Neural crest cell (in vitro differentiated cells): ENCODE data around the gene IRF9. TPM values are rescaled to one million over a fixed set of nuclear protein-coding genes. Genes with fewer than 3 reads are reported as not detected.
A peak's percentile ranks its signal among the peaks of the same experiment; 100 is the strongest.

ENCODE experiments used
- DNase-seq: peaks from one replicate; pipeline ENCODE4 v3.0.0; 2021; ENCODE audit warnings: low read depth, mixed read lengths, low spot score
- H3K27ac Mint-ChIP-seq: one replicate; pipeline ENCODE4 v1.8.0; 2021; ENCODE audit warnings: mild to moderate bottlenecking, mixed read lengths; ENCODE audit not compliant: unreplicated experiment
- H3K27me3 Mint-ChIP-seq: 2 replicates; pipeline ENCODE4 v1.8.0; 2021; ENCODE audit warnings: low read depth, mild to moderate bottlenecking, mixed read lengths
- H3K36me3 Mint-ChIP-seq: 2 replicates; pipeline ENCODE4 v1.8.0; 2021; ENCODE audit warnings: low read depth, mild to moderate bottlenecking, mixed read lengths
- H3K4me1 Mint-ChIP-seq: 2 replicates; pipeline ENCODE4 v1.8.0; 2021; ENCODE audit warnings: mixed read lengths
- H3K4me3 Mint-ChIP-seq: one replicate; pipeline ENCODE4 v1.8.0; 2021; ENCODE audit warnings: mild to moderate bottlenecking, mixed read lengths
- H3K9me3 Mint-ChIP-seq: 2 replicates; pipeline ENCODE4 v1.8.0; 2021; ENCODE audit warnings: mixed read lengths
- total RNA-seq: library from RNA; stranded (reverse); gene quantifications from 2 replicates; pipeline ENCODE4 v1.2.1, GENCODE V29; 2021
- TF ChIP-seq, protein P1 (sequence below): fragments of 200-600 bp; sonication (generic); conservative IDR thresholded peaks from 2 replicates; pipeline ENCODE4 v1.5.0; 2021; ENCODE audit warnings: antibody characterized with exemption, mild to moderate bottlenecking

Gene IRF9
- total RNA-seq, 1 donor from 2014 or later, result 22.9 TPM

DNA sequence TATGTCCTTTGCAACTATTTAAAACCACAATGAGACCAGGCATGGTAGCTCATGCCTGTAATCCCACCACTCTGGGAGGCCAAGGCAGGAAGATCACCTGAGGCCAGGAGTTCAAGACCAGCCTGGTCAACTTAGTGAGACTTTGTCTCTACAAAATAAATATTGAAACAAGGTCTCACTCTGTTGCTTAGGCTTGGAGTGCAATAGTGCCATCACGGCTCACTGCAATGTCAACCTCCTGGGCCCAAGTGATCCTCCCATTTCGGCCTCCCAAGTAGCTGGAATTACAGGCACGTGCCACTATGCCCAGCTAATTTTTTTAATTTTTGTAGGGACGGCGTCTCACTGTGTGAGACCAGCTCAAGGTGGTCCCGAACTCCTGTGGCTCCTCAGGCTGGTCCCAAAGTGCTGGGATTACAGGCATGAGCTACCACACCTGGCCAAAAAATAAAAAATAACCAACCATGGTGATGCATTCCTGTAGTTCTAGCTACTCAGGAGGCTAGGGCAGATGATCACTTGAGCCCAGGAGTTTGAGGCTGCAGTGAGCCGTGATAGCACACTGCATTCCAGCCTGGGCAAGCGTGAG is 31.6 kb upstream of the IRF9 start:
- DNase-seq, result no peak
- Mint-ChIP-seq H3K9me3 (no peaks in the 10 kb centered on the region), H3K27me3 (no peaks in the 10 kb centered on the region), H3K4me3 (no peak overlapping the region), H3K27ac (no peak overlapping the region), H3K4me1 (no peaks in the 10 kb centered on the region), H3K36me3 (no peaks in the 10 kb centered on the region)
- TF ChIP-seq, protein P1, sequence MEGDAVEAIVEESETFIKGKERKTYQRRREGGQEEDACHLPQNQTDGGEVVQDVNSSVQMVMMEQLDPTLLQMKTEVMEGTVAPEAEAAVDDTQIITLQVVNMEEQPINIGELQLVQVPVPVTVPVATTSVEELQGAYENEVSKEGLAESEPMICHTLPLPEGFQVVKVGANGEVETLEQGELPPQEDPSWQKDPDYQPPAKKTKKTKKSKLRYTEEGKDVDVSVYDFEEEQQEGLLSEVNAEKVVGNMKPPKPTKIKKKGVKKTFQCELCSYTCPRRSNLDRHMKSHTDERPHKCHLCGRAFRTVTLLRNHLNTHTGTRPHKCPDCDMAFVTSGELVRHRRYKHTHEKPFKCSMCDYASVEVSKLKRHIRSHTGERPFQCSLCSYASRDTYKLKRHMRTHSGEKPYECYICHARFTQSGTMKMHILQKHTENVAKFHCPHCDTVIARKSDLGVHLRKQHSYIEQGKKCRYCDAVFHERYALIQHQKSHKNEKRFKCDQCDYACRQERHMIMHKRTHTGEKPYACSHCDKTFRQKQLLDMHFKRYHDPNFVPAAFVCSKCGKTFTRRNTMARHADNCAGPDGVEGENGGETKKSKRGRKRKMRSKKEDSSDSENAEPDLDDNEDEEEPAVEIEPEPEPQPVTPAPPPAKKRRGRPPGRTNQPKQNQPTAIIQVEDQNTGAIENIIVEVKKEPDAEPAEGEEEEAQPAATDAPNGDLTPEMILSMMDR, result no peak

DNA sequence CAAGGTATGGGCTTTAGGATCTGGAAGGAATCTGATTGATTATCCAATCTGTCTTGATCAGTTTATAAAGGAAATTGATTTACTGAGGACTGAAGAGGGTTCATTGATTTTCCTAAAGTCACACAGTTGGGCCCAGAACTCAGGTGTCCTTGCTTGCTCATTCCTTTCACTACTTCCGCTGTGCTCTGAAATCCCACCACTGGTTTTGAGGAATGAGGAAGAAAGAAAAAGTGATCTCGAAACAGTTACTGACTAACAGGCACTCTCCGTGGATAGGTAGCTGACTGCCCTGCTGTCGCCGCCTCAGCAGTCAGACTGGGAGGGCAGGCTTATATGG is 30.7 kb upstream of the IRF9 start, which contains the start of gene FITM1:
Gene FITM1, plus strand, starts transcription at position 280 of the 337 bp plus-strand sequence. CDS start 905 bp downstream, outside the sequence.
- Mint-ChIP-seq H3K9me3 (no peaks in the 10 kb centered on the region), H3K4me1 (peaks cover 3% of the 10 kb centered on the region), H3K36me3 (no peaks in the 10 kb centered on the region), H3K4me3 (peak within 1 kb of the TSS; percentile 65), H3K27me3 (no peaks in the 10 kb centered on the region), H3K27ac (no peak within 1 kb of the TSS)
- TF ChIP-seq, protein P1, result no peak
- DNase-seq, result no peak

GRCh38 chr14:24130717-24131548 is 30.1 kb upstream of the IRF9 start:
- TF ChIP-seq, protein P1, result no peak
- no peak for DNase-seq
- Mint-ChIP-seq H3K4me3 (peak overlapping the region; percentile 65), H3K4me1 (peaks cover 7% of the 10 kb centered on the region), H3K27me3 (no peaks in the 10 kb centered on the region), H3K9me3 (no peaks in the 10 kb centered on the region), H3K36me3 (no peaks in the 10 kb centered on the region), H3K27ac (no peak overlapping the region)

DNA sequence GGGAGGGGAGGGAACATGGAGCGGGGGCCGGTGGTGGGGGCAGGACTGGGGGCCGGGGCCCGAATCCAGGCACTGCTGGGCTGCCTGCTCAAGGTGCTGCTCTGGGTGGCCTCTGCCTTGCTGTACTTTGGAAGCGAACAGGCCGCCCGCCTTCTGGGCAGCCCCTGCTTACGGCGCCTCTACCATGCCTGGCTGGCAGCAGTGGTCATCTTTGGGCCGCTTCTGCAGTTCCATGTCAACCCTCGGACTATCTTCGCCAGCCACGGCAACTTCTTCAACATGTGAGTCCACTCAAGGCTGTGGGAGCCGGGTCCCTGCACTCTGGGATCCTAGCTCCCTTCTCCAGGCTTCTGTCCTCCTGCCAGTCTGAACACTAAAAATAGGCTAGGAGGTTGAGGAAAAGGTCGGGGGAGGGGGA is 29.5 kb upstream of the IRF9 start:
- TF ChIP-seq, protein P1, result no peak
- H3K4me3 Mint-ChIP-seq, result peak overlapping the region; percentile 25
- peaks cover 8% of the 10 kb centered on the region for H3K4me1 Mint-ChIP-seq
- DNase-seq, result no peak
- H3K9me3 Mint-ChIP-seq, result no peaks in the 10 kb centered on the region
- no peaks in the 10 kb centered on the region for H3K27me3 Mint-ChIP-seq
- H3K36me3 Mint-ChIP-seq, result no peaks in the 10 kb centered on the region
- peak overlapping the region; percentile 53 for H3K27ac Mint-ChIP-seq

DNA sequence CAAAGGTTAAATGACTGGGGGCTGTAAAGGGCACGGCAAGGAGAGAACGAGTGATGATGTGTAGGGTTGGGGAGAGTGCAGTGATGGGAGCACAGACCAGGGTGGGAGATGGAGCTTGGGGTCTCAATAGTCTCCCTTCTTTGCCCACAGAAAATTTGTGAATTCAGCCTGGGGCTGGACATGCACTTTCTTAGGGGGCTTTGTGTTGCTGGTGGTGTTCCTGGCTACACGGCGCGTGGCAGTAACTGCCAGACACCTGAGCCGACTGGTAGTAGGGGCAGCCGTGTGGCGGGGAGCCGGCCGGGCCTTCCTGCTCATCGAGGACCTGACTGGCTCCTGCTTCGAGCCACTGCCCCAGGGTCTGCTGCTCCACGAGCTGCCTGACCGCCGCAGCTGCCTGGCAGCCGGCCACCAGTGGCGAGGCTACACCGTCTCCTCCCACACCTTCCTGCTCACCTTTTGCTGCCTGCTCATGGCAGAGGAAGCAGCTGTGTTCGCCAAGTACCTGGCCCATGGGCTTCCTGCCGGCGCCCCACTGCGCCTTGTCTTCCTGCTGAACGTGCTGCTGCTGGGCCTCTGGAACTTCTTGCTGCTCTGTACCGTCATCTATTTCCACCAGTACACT is 28.9 kb upstream of the IRF9 start:
- TF ChIP-seq, protein P1, result no peak
- Mint-ChIP-seq H3K9me3 (no peaks in the 10 kb centered on the region), H3K4me1 (peaks cover 15% of the 10 kb centered on the region), H3K4me3 (peak overlapping the region; percentile 25), H3K27ac (peak overlapping the region; percentile 53), H3K27me3 (no peaks in the 10 kb centered on the region), H3K36me3 (no peaks in the 10 kb centered on the region)
- no peak for DNase-seq
